ENCODE results near the gene IFIH1. TPM values are rescaled to one million over a fixed set of nuclear protein-coding genes. Genes with fewer than 3 reads are reported as not detected.

IFIH1 gene
- total RNA-seq, 1 experiment from 2014 or later: 7.8 TPM

DNA sequence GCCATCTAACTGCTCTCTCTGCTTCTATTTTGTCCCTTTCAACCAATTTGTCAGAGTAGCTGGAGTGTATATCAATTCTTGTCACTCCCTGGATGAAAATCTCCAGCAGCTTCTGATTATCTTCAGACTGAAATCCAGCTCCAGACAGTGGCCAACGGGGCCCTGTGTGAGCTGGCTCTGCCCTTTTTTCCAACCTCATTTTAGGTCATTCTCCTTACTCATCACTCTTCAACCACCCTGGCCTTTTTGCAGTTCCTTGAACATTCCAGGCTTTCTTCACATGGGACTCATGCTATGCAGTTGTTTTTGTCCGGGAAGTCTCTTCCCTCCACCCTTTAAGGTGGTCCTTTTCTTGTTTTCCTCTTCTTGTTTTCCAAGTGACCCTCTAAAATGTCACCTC is 59.8 kb downstream of the IFIH1 start:
- Histone ChIP-seq H3K79me2 (ENCODE audit: low read length) (no peaks in the 10 kb centered on the region), H2AFZ (ENCODE audit: low read length) (no peak overlapping the region), H3K4me2 (ENCODE audit: low read length) (no peak overlapping the region), H3K4me1 (ENCODE audit: insufficient read depth, low read length) (peaks cover 29% of the 10 kb centered on the region), H3K4me3 (ENCODE audit: low read length) (no peak overlapping the region), H3K27me3 (ENCODE audit: low read length) (no peaks in the 10 kb centered on the region), H3K36me3 (ENCODE audit: low read depth, low read length) (no peaks in the 10 kb centered on the region), H3K9me3 (ENCODE audit: low read length) (no peaks in the 10 kb centered on the region), H4K20me1 (ENCODE audit: low read length) (no peaks in the 10 kb centered on the region), H3K9me2 (replicated peaks; ENCODE audit: low read length) (no peaks in the 10 kb centered on the region), H3K27ac (ENCODE audit: low read length) (no peak overlapping the region), H3F3A (ENCODE audit: low read length, unreplicated experiment) (peaks cover 6% of the 10 kb centered on the region), H3K9ac (ENCODE audit: low read length) (no peak overlapping the region)
- ChIA-PET POLR2A (ENCODE audit: unreplicated experiment) (no interaction called here), CTCF (no interaction called here)
- intact Hi-C loops (cut with micrococcal nuclease): no loop called here
- ATAC-seq (no peak), DNase-seq (no peak)
- no TSS peak for BruUV-seq (replicated peaks)
- TF ChIP-seq EZH2phosphoT487 (IDR thresholded peaks at IDR 0.05; ENCODE audit: borderline replicate concordance, low read length) (no peak), EZH2 (IDR thresholded peaks at IDR 0.05; ENCODE audit: low read length, unreplicated experiment) (no peak)
- TF ChIP-seq, protein P1, sequence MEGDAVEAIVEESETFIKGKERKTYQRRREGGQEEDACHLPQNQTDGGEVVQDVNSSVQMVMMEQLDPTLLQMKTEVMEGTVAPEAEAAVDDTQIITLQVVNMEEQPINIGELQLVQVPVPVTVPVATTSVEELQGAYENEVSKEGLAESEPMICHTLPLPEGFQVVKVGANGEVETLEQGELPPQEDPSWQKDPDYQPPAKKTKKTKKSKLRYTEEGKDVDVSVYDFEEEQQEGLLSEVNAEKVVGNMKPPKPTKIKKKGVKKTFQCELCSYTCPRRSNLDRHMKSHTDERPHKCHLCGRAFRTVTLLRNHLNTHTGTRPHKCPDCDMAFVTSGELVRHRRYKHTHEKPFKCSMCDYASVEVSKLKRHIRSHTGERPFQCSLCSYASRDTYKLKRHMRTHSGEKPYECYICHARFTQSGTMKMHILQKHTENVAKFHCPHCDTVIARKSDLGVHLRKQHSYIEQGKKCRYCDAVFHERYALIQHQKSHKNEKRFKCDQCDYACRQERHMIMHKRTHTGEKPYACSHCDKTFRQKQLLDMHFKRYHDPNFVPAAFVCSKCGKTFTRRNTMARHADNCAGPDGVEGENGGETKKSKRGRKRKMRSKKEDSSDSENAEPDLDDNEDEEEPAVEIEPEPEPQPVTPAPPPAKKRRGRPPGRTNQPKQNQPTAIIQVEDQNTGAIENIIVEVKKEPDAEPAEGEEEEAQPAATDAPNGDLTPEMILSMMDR (conservative IDR thresholded peaks at IDR 0.05; ENCODE audit: low read depth, low read length): no peak

DNA sequence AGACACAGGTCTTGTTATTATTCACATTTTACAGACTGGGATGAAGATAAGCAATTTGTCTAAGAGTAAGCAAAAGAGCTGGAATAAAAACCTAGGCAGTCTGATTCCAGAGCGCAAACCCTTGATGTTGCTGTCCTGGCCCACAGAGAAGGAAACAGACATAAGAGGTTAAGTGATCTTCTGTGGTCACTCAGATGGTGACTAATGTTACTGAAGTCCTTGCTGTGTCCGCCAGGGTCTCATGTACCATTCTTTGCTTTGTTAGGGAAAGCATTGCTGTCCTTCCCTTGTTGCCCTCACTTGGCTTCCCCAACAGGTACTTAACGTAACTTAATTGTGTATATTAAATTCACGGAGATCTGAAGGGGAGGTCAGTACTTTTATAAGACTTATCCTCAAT is 60.3 kb downstream of the IFIH1 start:
- ChIA-PET CTCF (no interaction called here), POLR2A (ENCODE audit: unreplicated experiment) (no interaction called here)
- Histone ChIP-seq H3K36me3 (ENCODE audit: low read depth, low read length) (no peaks in the 10 kb centered on the region), H3K4me3 (ENCODE audit: low read length) (no peak overlapping the region), H3K9me2 (replicated peaks; ENCODE audit: low read length) (no peaks in the 10 kb centered on the region), H3K79me2 (ENCODE audit: low read length) (no peaks in the 10 kb centered on the region), H3K4me2 (ENCODE audit: low read length) (no peak overlapping the region), H3K27me3 (ENCODE audit: low read length) (no peaks in the 10 kb centered on the region), H3K9ac (ENCODE audit: low read length) (no peak overlapping the region), H4K20me1 (ENCODE audit: low read length) (no peaks in the 10 kb centered on the region), H3K27ac (ENCODE audit: low read length) (no peak overlapping the region), H3K9me3 (ENCODE audit: low read length) (no peaks in the 10 kb centered on the region), H3F3A (ENCODE audit: low read length, unreplicated experiment) (peaks cover 6% of the 10 kb centered on the region), H2AFZ (ENCODE audit: low read length) (no peak overlapping the region), H3K4me1 (ENCODE audit: insufficient read depth, low read length) (peaks cover 29% of the 10 kb centered on the region)
- intact Hi-C loops (cut with micrococcal nuclease): no loop called here
- TF ChIP-seq, protein P1 (conservative IDR thresholded peaks at IDR 0.05; ENCODE audit: low read depth, low read length): no peak
- no peak for ATAC-seq
- no TSS peak for BruUV-seq (replicated peaks)
- DNase-seq: no peak

DNA sequence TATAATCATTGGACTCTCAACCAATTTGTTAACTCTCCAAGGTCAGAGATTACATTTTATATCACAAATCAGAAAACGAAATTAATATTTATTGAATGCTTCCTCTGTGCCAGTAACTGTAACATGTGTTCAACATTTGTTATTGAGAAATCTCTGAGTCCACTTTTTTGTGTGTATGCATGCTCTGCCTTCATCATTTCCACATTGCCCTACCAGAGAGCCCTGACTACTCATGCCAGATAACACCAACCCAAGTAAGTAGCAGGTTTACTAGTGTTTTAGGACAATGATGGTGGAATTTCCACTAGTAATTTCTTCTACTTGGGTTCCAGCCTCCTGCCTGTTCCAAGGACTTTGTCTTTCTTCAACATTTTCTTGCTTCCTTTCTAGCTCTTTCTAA is 61.1 kb downstream of the IFIH1 start:
- no peaks in the 10 kb centered on the region for H3K79me2 ChIP-seq (ENCODE audit: low read length)
- no peaks in the 10 kb centered on the region for H3K9me2 ChIP-seq (replicated peaks; ENCODE audit: low read length)
- H3K9ac ChIP-seq (ENCODE audit: low read length): no peak overlapping the region
- no peak overlapping the region for H3K27ac ChIP-seq (ENCODE audit: low read length)
- peaks cover 6% of the 10 kb centered on the region for H3F3A ChIP-seq (ENCODE audit: low read length, unreplicated experiment)
- ChIA-PET CTCF (no interaction called here), POLR2A (ENCODE audit: unreplicated experiment) (no interaction called here)
- no peak overlapping the region for H3K4me2 ChIP-seq (ENCODE audit: low read length)
- DNase-seq (no peak), ATAC-seq (no peak)
- no peak overlapping the region for H3K4me3 ChIP-seq (ENCODE audit: low read length)
- H3K36me3 ChIP-seq (ENCODE audit: low read depth, low read length): no peaks in the 10 kb centered on the region
- intact Hi-C loops (cut with micrococcal nuclease): no loop called here
- H2AFZ ChIP-seq (ENCODE audit: low read length): no peak overlapping the region
- TF ChIP-seq, protein P1 (conservative IDR thresholded peaks at IDR 0.05; ENCODE audit: low read depth, low read length): no peak
- TF ChIP-seq EZH2phosphoT487 (IDR thresholded peaks at IDR 0.05; ENCODE audit: borderline replicate concordance, low read length): no peak
- TF ChIP-seq EZH2 (IDR thresholded peaks at IDR 0.05; ENCODE audit: low read length, unreplicated experiment): no peak
- no peaks in the 10 kb centered on the region for H4K20me1 ChIP-seq (ENCODE audit: low read length)
- no TSS peak for BruUV-seq (replicated peaks)
- H3K9me3 ChIP-seq (ENCODE audit: low read length): no peaks in the 10 kb centered on the region
- H3K4me1 ChIP-seq (ENCODE audit: insufficient read depth, low read length): peaks cover 29% of the 10 kb centered on the region
- no peaks in the 10 kb centered on the region for H3K27me3 ChIP-seq (ENCODE audit: low read length)
